HepG2 (cell line): ENCODE data around the gene PPP3CB. TPM values are rescaled to one million over a fixed set of nuclear protein-coding genes. Genes with fewer than 3 reads are reported as not detected.
A peak's percentile ranks its signal among the peaks of the same experiment; 100 is the strongest.

ENCODE experiments used
- ARID2 ChIP-seq: sonication (generic); formaldehyde crosslinking; IDR thresholded peaks from 2 replicates; pipeline ENCODE4 v1.8.1; 2022; ENCODE audit warnings: mild to moderate bottlenecking, missing genetic modification reagents, borderline replicate concordance
- ATF7-NPFF ChIP-seq: sonication (generic); formaldehyde crosslinking; IDR thresholded peaks from 2 replicates; pipeline ENCODE4 v1.8.1; 2023; ENCODE audit warnings: mild to moderate bottlenecking, low read depth, missing genetic modification reagents, moderate library complexity
- ELF1 ChIP-seq: sonication (generic); formaldehyde crosslinking; IDR thresholded peaks from 2 replicates; pipeline ENCODE4 v1.4.0; 2020; ENCODE audit warnings: missing genetic modification reagents
- GLI4 ChIP-seq: sonication (generic); formaldehyde crosslinking; IDR thresholded peaks from 2 replicates; pipeline ENCODE4 v1.5.1; 2020; ENCODE audit warnings: missing genetic modification reagents, mild to moderate bottlenecking, moderate library complexity, borderline replicate concordance
- GTF3A ChIP-seq: sonication (generic); formaldehyde crosslinking; conservative IDR thresholded peaks from 2 replicates; pipeline ENCODE4 v1.4.0; 2020; ENCODE audit warnings: mild to moderate bottlenecking, missing genetic modification reagents
- HNF4G ChIP-seq, 2 experiments: sonication (generic) in 1 of 2; formaldehyde crosslinking in 1 of 2; IDR thresholded peaks; 2 replicates each; pipeline versions ENCODE4 v1.4.0 to v1.6.1; 2011 to 2020; ENCODE audit warnings: borderline replicate concordance in 2 of 2, low read depth in 2 of 2, mild to moderate bottlenecking in 2 of 2, low read length in 1 of 2, missing genetic modification reagents in 1 of 2, moderate library complexity in 1 of 2
- KLF12 ChIP-seq: sonication (generic); formaldehyde crosslinking; IDR thresholded peaks from 2 replicates; pipeline ENCODE4 v1.4.0; 2020; ENCODE audit warnings: missing genetic modification reagents, borderline replicate concordance
- KLF16 ChIP-seq, 2 experiments: sonication (generic) in 1 of 2; formaldehyde crosslinking in 1 of 2; IDR thresholded peaks; 2 replicates each; pipeline versions ENCODE4 v1.6.1 to v1.8.0; 2016 to 2023; ENCODE audit warnings: missing genetic modification reagents in 2 of 2, missing compliant biosample characterization in 1 of 2
- NFKBIZ ChIP-seq: IDR thresholded peaks from 2 replicates; pipeline ENCODE4 v1.6.1; 2018; ENCODE audit warnings: missing genetic modification reagents, missing compliant biosample characterization
- NRL ChIP-seq: sonication (generic); formaldehyde crosslinking; IDR thresholded peaks from 2 replicates; pipeline ENCODE4 v1.5.0; 2020; ENCODE audit warnings: missing genetic modification reagents, mild to moderate bottlenecking, moderate library complexity, borderline replicate concordance
- ONECUT2 ChIP-seq: sonication (generic); formaldehyde crosslinking; IDR thresholded peaks from 2 replicates; pipeline ENCODE4 v1.4.0; 2020; ENCODE audit warnings: missing genetic modification reagents
- PHF21A ChIP-seq: sonication (generic); formaldehyde crosslinking; IDR thresholded peaks from 2 replicates; pipeline ENCODE4 v1.5.0; 2020; ENCODE audit warnings: mild to moderate bottlenecking, missing genetic modification reagents
- RBM39 ChIP-seq: fragments of 200-400 bp; formaldehyde crosslinking; IDR thresholded peaks from one replicate; pipeline ENCODE4 v1.6.1; 2018; ENCODE audit warnings: antibody characterized with exemption, mild to moderate bottlenecking, low read depth, low read length; ENCODE audit not compliant: poor library complexity, severe bottlenecking
- SAP130 ChIP-seq: IDR thresholded peaks from 2 replicates; pipeline ENCODE4 v1.6.1; 2016; ENCODE audit warnings: low read depth
- SKI ChIP-seq: fragments of 450-650 bp; IDR thresholded peaks from one replicate; pipeline ENCODE4 v1.6.1; 2018; ENCODE audit warnings: mild to moderate bottlenecking; ENCODE audit not compliant: partially characterized antibody
- SMAD1 ChIP-seq: sonication (generic); formaldehyde crosslinking; IDR thresholded peaks from 2 replicates; pipeline ENCODE4 v1.4.0; 2020; ENCODE audit warnings: missing genetic modification reagents, low read depth, mild to moderate bottlenecking, borderline replicate concordance
- SP1 ChIP-seq, 2 experiments: fragments of 450-650 bp in 1 of 2; sonication (generic) in 1 of 2; formaldehyde crosslinking in 1 of 2; IDR thresholded peaks; 2 replicates each; pipeline versions ENCODE4 v1.4.0 to v1.6.1; 2016 to 2020; ENCODE audit warnings: missing genetic modification reagents in 1 of 2
- TAF15 ChIP-seq: fragments of 200-400 bp; formaldehyde crosslinking; IDR thresholded peaks from one replicate; pipeline ENCODE4 v1.6.1; 2018; ENCODE audit warnings: mild to moderate bottlenecking, low read depth, low read length; ENCODE audit not compliant: poor library complexity, severe bottlenecking
- TCF7 ChIP-seq: sonication (generic); IDR thresholded peaks from 2 replicates; pipeline ENCODE4 v1.6.1; 2016; ENCODE audit warnings: antibody characterized with exemption, low read depth
- ZBTB38 ChIP-seq: sonication (generic); formaldehyde crosslinking; IDR thresholded peaks from 2 replicates; pipeline ENCODE4 v1.5.1; 2020; ENCODE audit warnings: mild to moderate bottlenecking, missing genetic modification reagents
- ZFY ChIP-seq: sonication (generic); formaldehyde crosslinking; IDR thresholded peaks from 2 replicates; pipeline ENCODE4 v1.4.0; 2020; ENCODE audit warnings: missing genetic modification reagents
- ZMYM3 ChIP-seq: sonication (generic); formaldehyde crosslinking; IDR thresholded peaks from 2 replicates; pipeline ENCODE4 v1.5.1; 2020; ENCODE audit warnings: mild to moderate bottlenecking, missing genetic modification reagents
- ZNF274 ChIP-seq: sonication (generic); formaldehyde crosslinking; IDR thresholded peaks from 2 replicates; pipeline ENCODE4 v1.5.1; 2020; ENCODE audit warnings: mild to moderate bottlenecking, missing genetic modification reagents
- ZNF567 ChIP-seq: sonication (generic); formaldehyde crosslinking; IDR thresholded peaks from 2 replicates; pipeline ENCODE4 v1.8.1; 2023; ENCODE audit warnings: mild to moderate bottlenecking, missing genetic modification reagents, borderline replicate concordance
- ZNF616 ChIP-seq: sonication (generic); formaldehyde crosslinking; IDR thresholded peaks from 2 replicates; pipeline ENCODE4 v1.5.0; 2020; ENCODE audit warnings: low read depth, mild to moderate bottlenecking, missing genetic modification reagents
- polyA plus RNA-seq, 8 experiments: library from polyadenylated mRNA; depleted of rRNA in 3 of 8; stranded (reverse) in 7 of 8; unstranded in 1 of 8; fragments of >200 nt; fragmentation: Illumina TruSeq in 4 of 8; extraction: Trizol in 4 of 8; gene quantifications; 2 replicates each; pipeline versions ENCODE4 v1.2.1 to v1.2.3, GENCODE V29; 2011 to 2016; ENCODE audit warnings: low read depth in 4 of 8, missing spikeins in 1 of 8, mixed read lengths in 1 of 8; ENCODE audit not compliant: insufficient read depth in 1 of 8
- total RNA-seq, 5 experiments: library from RNA; depleted of rRNA; stranded (reverse); fragments of >200 nt; fragmentation: Illumina TruSeq; extraction: Trizol; gene quantifications; 2 replicates each; pipeline ENCODE4 v1.2.3, GENCODE V29; 2016; ENCODE audit warnings: low read depth in 1 of 5
- TF ChIP-seq, protein P1 (sequence below): IDR thresholded peaks from 2 replicates; pipeline ENCODE4 v1.6.1; 2018; ENCODE audit warnings: missing genetic modification reagents
- TF ChIP-seq, protein P2 (sequence below): sonication (generic); formaldehyde crosslinking; IDR thresholded peaks from 2 replicates; pipeline ENCODE4 v1.5.0; 2020; ENCODE audit warnings: missing genetic modification reagents
- TF ChIP-seq, protein P3 (sequence below): sonication (generic); formaldehyde crosslinking; IDR thresholded peaks from 2 replicates; pipeline ENCODE4 v1.4.0; 2020; ENCODE audit warnings: missing genetic modification reagents

PPP3CB gene
- total and polyA plus RNA-seq, 2 of the 13 experiments (the other 11 are each of a cell fraction or from before 2014, with no cell fraction given): 8.7 to 11.4 TPM

GRCh38 chr10:73495226-73495883, 469 bp downstream of the PPP3CB start (continued):
- TF ChIP-seq, protein P1, sequence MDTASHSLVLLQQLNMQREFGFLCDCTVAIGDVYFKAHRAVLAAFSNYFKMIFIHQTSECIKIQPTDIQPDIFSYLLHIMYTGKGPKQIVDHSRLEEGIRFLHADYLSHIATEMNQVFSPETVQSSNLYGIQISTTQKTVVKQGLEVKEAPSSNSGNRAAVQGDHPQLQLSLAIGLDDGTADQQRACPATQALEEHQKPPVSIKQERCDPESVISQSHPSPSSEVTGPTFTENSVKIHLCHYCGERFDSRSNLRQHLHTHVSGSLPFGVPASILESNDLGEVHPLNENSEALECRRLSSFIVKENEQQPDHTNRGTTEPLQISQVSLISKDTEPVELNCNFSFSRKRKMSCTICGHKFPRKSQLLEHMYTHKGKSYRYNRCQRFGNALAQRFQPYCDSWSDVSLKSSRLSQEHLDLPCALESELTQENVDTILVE: peak; percentile 44; the same call in 1 of the 2 replicates
- TF ChIP-seq SAP130 (CRISPR knock-in tag) (peak; percentile 61), ZNF274 (peak; percentile 31; the same call in 1 of the 2 replicates), GLI4 (no peak), ZNF567 (no peak), SP1 (IDR thresholded peaks at IDR 0.05) (no peak), SP1 (CRISPR knock-in tag; IDR thresholded peaks at IDR 0.05) (no peak), PHF21A (CRISPR knock-in tag) (peak; percentile 26; the same call in 1 of the 2 replicates), NRL (peak; percentile 53; the same call in 1 of the 2 replicates), GTF3A (CRISPR knock-in tag) (no peak), KLF16 (CRISPR knock-in tag; IDR thresholded peaks at IDR 0.05) (0 out of 4 replicates have a peak, but pooled peaks of 1 of the 2 experiments have one; percentile 15), ZMYM3 (CRISPR knock-in tag) (no peak; the same call in 1 of the 2 replicates), TCF7 (no peak), TAF15 (peak; percentile 82), ARID2 (0 out of 2 replicates have a peak, but pooled peaks have one; percentile 3), ONECUT2 (CRISPR knock-in tag) (no peak), ZBTB38 (CRISPR knock-in tag) (peak; percentile 32; the same call in 1 of the 2 replicates), HNF4G (IDR thresholded peaks at IDR 0.05; ENCODE audit: borderline replicate concordance, low read depth, low read length) (no peak), HNF4G (CRISPR knock-in tag; IDR thresholded peaks at IDR 0.05; ENCODE audit: borderline replicate concordance, low read depth) (no peak), SKI (peak; percentile 12), SMAD1 (CRISPR knock-in tag) (0 out of 2 replicates have a peak, but pooled peaks have one; percentile 30), ELF1 (CRISPR knock-in tag) (peak; percentile 63), RBM39 (peak; percentile 88), ZFY (CRISPR knock-in tag) (peak; percentile 79), ATF7-NPFF (peak; percentile 29; the same call in 1 of the 2 replicates), ZNF616 (CRISPR knock-in tag) (no peak), NFKBIZ (CRISPR knock-in tag) (peak; percentile 50; the same call in 1 of the 2 replicates), KLF12 (peak; percentile 92)
- TF ChIP-seq, protein P2, sequence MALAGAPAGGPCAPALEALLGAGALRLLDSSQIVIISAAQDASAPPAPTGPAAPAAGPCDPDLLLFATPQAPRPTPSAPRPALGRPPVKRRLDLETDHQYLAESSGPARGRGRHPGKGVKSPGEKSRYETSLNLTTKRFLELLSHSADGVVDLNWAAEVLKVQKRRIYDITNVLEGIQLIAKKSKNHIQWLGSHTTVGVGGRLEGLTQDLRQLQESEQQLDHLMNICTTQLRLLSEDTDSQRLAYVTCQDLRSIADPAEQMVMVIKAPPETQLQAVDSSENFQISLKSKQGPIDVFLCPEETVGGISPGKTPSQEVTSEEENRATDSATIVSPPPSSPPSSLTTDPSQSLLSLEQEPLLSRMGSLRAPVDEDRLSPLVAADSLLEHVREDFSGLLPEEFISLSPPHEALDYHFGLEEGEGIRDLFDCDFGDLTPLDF (CRISPR knock-in tag): peak; percentile 44
- TF ChIP-seq, protein P3, sequence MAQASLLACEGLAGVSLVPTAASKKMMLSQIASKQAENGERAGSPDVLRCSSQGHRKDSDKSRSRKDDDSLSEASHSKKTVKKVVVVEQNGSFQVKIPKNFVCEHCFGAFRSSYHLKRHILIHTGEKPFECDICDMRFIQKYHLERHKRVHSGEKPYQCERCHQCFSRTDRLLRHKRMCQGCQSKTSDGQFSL (CRISPR knock-in tag): 0 out of 2 replicates have a peak, but pooled peaks have one; percentile 18
